Stimulated activated CD8-positive, alpha-beta memory T cell treated with anti-CD3 and anti-CD28 coated beads, Interleukin-4, amount 100 ng/mL, for 1 hour (primary cell): ENCODE measurements around the gene ZNF148.

Experiments used
- DNase-seq, 2 donors: peaks; one replicate each; pipeline ENCODE4 v3.0.0-alpha.2; 2020; ENCODE audit warnings: low read depth in 2 of 2, low spot score in 1 of 2

ZNF148 gene

GRCh38 chr3:125289429-125289981, 85.6 kb downstream of the ZNF148 start:
- no peak for DNase-seq

- DNase-seq = no peak
Observed at GRCh38 chr3:125287248-125287647, 87.9 kb downstream of the ZNF148 start.

DNA sequence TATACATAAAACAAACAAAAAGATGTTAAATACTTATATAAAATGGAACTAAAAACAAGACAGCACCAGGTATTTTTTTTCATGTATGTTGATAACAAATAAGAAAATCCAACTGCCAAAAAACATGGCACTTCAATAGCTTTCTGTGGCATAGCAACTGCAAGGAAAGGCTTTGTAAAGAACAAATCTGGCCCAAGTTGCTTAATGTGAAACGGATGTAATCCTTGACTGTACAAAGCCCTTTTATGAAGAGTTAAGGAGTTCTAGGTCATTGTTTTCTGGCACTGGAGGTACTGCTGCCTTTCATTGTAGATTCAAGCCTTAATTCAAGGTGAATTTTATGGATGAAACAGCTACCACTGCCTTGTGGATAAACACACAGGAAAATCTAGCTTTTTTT, 93.7 kb downstream of the ZNF148 start:
- DNase-seq = no peak

DNA sequence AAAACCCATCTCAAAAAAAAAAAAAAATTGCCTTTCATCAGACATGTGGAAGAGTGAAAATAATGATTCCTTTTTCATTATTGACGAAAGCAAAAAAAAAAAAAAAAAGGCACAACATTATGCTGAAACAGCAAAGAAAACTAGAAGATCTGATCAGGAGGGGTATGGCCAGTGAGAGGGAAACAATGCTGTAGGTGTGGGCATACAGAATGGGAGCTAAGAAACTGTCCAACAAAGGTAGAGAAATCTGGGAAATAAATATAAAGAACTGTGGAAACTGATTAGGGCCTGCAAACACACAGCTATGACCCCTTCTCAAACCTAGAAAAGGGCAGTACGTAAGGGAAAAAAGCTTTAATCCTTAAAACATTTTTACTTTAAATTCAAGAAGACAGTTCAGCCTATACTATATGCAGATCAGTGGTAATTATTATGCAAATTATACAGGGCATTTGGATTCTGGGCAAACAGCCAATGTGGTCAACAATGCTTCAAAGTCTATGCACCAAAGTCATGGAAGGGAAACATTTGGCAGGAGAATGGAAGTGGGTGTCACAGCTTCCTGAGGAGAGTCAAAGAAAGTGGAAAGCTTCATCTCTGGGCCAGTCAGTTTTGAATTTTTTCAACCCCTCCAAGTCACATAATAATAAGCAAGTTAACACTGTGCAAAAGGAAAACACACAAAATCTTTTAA, 94.3 kb downstream of the ZNF148 start:
- DNase-seq = no peak

DNA sequence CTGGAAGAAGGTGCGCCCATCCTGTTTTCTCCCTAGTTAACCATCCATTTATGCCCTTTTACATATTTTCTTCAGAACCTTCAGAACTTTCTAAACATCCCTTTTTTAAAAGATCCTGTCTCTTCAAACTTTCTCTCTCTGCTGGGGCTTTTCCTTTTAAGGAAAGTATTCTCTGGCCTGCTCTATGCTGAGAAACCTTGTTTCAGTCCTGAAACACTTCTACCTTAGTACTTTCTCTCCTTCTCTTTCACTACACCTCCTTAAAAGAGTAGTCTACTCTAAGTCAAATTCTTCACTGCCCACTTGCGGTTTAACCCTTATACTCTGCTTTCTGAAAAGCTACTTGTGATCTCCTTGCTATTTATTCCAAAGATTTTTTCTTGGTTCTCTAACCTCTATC, 97.0 kb downstream of the ZNF148 start:
- no peak for DNase-seq

DNA sequence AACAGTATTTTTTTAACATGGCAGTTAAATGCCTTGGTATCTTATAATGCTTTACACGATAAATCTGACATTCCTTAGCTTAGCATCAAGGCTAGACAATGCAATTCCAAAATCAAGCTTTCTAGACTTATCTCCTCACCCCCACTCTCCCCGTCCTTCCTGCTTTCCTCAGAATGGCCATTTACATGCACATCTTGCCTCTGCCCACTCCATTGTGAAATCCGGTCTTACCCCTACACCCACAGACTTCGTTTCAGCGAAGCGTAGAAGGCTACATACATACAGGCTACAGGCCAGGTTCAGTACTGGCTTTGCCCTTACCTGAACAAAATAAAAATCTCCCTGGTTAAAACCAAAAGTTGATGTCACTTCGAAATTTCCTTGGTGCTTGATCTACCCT, 104.0 kb downstream of the ZNF148 start:
- no peak for DNase-seq

DNA sequence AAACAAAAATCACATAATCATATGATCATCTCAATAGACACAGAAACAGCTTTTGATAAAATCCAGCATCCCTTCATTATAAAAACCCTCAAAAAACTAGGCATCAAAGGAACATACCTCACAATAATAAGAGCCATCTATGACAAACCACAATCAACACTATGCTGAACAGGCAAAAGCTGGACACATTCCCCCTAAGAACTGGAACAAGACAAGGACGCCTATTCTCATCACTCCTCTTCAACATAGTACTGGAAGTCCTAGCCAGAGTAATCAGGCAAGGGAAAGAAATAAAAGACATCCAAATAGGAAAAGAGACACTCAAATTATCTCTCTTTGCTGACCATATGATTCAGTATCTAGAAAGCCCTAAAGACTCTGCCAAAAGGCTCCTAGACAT, 107.7 kb downstream of the ZNF148 start:
- DNase-seq = no peak

DNA sequence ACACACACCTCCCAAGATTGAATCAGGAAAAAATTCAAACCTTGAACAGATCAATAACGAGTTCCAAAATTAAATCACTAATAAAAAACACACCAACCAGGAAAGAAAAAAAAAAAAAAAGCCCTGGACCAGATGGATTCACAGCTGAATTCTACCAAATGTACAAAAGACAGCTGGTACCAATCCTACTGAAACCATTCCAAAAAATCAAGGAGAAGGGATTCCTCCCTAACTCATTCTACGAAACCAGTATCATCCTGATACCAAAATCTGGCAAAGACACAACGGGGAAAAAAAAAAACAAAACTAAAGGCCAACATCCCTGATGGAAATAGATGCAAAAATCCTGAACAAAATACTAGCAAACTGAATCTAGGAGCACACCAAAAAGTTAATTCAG, 108.2 kb downstream of the ZNF148 start:
- DNase-seq = no peak

DNA sequence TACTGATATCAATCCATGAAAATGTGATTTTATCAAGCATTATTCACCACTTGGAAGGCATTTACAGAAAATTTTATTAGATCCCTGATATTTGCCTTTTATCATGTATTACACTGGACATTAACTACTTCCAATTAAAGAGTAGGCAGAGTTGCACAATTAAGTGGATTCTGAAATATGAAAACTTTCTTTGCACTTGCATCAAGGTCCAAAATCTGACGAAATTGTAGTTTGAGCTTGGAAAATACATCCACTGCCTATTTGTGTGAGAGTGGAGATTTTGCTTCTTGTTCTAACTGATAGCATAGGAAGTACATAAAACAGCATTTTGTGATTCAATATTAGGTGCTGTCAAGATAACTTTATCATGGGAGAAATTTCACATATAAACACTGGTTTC, 113.0 kb downstream of the ZNF148 start:
- DNase-seq = no peak

DNA sequence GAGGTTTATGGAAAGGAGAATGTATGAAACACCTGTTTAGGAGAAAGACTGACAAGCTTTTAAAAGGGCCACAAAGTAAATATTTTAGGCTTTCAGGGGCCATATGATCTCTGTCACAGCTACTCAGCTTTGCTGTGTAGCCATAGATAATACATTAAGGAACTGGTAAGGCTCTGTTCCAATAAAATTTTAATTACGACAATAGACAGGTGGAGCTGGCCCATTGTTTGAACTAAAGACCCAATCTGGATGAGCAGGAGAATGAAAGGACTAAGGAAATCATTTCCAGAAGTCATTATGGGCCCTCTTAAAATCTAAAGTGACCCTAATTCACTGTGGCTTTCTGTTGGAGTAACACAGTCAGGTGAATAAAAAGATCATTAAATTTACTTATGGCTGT, 114.1 kb downstream of the ZNF148 start:
- DNase-seq = no peak

GRCh38 chr3:125260158-125260557, 115.0 kb downstream of the ZNF148 start:
- no peak for DNase-seq

DNA sequence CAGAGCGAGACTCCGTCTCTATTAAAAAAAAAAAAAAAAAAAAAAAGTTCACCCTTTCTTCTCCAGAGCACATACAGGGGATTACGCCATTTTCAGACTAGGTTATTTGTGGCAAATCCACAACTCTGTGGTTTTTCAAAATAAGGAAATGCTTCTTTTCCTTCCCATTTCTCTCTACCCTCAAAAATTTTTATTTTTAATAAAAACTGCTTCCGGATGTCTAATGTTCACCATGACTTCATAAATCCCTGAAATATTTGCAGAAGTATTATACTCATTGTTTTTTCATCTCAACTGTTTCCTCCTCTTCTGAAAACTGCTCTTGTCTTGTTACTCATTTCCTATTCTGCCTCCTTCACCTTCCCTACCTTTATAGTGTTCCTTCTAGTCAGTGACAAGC, 117.6 kb downstream of the ZNF148 start:
- DNase-seq = no peak

DNA sequence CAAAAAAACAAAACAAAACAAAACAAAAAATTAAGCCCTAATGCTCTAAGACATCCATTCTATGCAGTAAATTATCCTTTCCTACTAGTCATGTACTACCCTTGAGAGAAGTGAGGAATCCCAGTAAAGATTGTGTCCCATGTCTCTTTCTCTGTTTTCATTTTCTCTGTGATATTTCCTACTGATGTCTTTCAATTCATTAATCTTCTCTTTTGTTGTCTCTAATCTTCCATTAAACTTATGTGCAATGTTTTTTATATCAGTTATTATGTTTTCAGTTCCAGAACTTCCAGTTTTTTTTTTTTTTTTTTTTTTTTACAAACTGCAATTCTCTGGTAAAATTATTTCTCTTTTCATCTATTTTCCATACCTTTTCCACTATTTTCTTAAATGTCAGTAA, 118.5 kb downstream of the ZNF148 start:
- no peak for DNase-seq

DNA sequence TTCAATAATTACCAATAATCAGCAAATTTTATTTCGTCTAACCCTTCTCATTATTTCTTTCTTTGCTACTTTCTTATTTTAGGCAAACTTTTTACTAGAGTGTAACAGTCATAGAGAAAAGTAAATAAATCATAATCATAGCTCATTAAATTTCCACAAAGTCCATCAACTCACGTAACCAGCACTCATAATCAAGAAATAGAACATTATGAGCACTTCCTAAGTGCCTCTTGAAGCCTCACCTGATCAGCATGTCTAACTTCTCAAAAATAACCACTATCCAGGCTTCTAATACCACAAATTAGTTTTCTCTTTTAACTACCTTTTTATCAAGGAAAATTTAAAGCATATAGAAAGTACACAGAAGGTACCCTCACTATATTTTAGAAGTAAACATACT, 124.2 kb downstream of the ZNF148 start:
- no peak for DNase-seq

DNA sequence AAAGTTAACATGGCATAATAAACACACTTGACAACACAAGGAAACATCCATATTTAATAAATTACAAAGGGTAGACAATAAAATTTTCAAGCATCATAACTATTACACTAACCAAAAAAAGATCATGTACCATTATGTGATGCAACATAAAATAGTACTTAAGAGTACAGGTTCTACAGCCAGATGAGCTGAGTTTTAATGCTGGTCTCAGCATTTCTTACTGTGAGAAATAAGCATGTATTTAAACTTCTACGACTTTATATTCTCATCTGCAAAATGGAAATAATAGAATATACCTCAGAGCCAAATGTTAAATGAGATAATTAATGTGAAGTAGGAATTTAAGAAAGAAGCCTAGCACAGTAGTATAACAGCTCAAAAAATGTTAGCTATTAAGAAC, 128.9 kb downstream of the ZNF148 start:
- no peak for DNase-seq

DNA sequence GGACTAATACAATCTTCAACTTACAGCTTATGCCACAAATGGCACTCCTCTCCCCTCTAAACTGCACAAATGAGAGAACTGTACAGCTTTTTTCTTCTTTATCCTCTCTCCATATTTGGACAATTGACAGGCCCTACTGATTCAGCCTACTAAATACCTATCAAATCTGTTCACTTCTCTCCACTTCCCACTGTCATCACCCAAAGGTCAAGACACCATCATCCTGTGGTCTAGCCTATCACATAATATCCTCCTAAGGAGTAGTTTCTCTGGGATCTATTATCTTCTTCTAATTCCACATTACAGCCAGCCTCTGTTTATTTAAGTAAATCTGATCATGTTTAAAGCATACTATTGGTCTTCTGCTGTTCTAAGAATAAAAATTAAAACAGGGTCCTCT, 129.6 kb downstream of the ZNF148 start:
- no peak for DNase-seq

- no peak for DNase-seq
Observed at GRCh38 chr3:125240496-125240895, 134.6 kb downstream of the ZNF148 start.

- DNase-seq = no peak
Observed at GRCh38 chr3:125239266-125239665, 135.9 kb downstream of the ZNF148 start.

GRCh38 chr3:125238759-125239158, 136.4 kb downstream of the ZNF148 start:
- DNase-seq = no peak

DNA sequence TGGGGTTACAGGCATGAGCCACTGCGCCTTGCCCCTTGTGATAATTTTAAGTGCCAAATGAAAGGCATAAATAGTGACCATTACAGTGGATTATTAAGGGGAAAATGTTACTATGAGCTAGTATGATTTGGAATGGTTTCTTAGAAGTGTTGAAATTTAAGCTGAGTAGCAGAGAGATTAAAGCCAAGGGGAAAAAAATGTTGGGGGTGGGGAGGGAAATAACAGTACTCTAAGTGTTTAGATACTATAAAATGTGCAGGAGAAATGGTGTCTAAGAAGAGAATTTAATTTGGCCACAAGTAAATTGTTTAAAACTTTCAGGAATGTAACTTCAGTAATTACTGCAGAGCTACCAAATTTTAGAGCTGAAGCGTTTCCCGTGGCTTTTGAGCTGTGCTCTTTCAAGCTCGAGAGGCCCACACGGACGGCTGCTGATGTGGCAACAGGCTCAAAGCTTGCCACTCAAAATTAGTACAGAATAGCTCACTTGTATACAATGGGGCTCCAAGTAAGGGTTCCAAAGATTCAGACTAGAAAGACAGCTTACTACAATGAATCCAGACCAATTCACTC, 138.7 kb downstream of the ZNF148 start:
- DNase-seq = no peak

GRCh38 chr3:125234831-125235230, 140.3 kb downstream of the ZNF148 start:
- no peak for DNase-seq

DNA sequence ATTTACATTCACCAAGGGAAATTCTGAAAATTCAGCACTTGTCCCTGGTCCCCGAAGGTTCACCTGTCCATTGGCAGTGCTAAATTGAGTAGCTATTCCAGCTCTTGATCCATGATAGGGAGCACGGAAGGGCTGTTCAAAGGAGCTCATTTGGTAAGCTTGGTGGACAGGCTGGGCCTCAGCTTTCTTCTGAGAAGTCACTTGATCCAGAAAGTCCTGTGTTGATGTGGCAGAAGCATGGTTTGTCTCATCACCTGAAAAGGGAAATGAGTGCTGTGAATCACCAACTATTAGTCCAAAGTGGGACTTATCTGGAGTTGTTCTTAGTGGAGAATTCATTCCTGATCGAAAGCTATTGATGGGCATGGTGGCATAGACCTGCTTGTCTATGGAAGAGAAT, 142.7 kb downstream of the ZNF148 start:
- no peak for DNase-seq

DNA sequence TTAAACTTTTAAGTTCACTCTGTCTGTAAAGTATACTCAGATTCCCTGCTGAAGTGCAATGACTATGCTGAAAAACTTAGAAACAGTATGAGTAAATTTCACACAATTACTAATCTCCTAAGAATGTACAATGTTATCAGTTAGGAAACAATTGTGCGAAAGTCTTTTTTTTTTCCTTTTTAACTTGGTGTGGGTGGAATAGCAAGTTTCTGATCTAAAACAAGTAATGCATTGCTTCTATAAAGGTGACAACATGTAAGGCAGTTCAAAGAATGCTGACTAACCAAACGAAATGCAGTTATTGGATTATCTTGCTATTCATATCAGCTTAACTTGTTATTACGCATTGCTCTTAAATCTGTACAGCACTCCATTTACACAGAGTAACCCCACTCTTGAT, 143.2 kb downstream of the ZNF148 start:
- DNase-seq = no peak
